Neural crest cell (in vitro differentiated cells): Measurements from ENCODE around the gene FUT9. TPM values are rescaled to one million over a fixed set of nuclear protein-coding genes. Genes with fewer than 3 reads are reported as not detected.
"Not testable (repeated sequence)": the region's sequence is repeated elsewhere in the genome, so short reads cannot be mapped to it uniquely, and the experiment has no call there.

Experiments used
- DNase-seq: peaks from one replicate; pipeline ENCODE4 v3.0.0; 2021; ENCODE audit warnings: low read depth, mixed read lengths, low spot score
- H3K27ac Mint-ChIP-seq: one replicate; pipeline ENCODE4 v1.8.0; 2021; ENCODE audit warnings: mild to moderate bottlenecking, mixed read lengths; ENCODE audit not compliant: unreplicated experiment
- H3K27me3 Mint-ChIP-seq: 2 replicates; pipeline ENCODE4 v1.8.0; 2021; ENCODE audit warnings: low read depth, mild to moderate bottlenecking, mixed read lengths
- H3K36me3 Mint-ChIP-seq: 2 replicates; pipeline ENCODE4 v1.8.0; 2021; ENCODE audit warnings: low read depth, mild to moderate bottlenecking, mixed read lengths
- H3K4me1 Mint-ChIP-seq: 2 replicates; pipeline ENCODE4 v1.8.0; 2021; ENCODE audit warnings: mixed read lengths
- H3K4me3 Mint-ChIP-seq: one replicate; pipeline ENCODE4 v1.8.0; 2021; ENCODE audit warnings: mild to moderate bottlenecking, mixed read lengths
- H3K9me3 Mint-ChIP-seq: 2 replicates; pipeline ENCODE4 v1.8.0; 2021; ENCODE audit warnings: mixed read lengths
- CTCF ChIP-seq: fragments of 200-600 bp; sonication (generic); conservative IDR thresholded peaks from 2 replicates; pipeline ENCODE4 v1.5.0; 2021; ENCODE audit warnings: antibody characterized with exemption, mild to moderate bottlenecking
- total RNA-seq: library from RNA; stranded (reverse); gene quantifications from 2 replicates; pipeline ENCODE4 v1.2.1, GENCODE V29; 2021

FUT9 gene
- total RNA-seq, 1 donor from 2014 or later, result 2.2 TPM

- Mint-ChIP-seq H3K9me3 (no peaks in the 10 kb centered on the region), H3K27me3 (no peaks in the 10 kb centered on the region), H3K4me3 (no peak overlapping the region), H3K27ac (no peak overlapping the region), H3K36me3 (no peaks in the 10 kb centered on the region), H3K4me1 (no peaks in the 10 kb centered on the region)
- no peak for DNase-seq
- no peak for TF ChIP-seq CTCF
Measured at GRCh38 chr6:96249755-96250154, 234.0 kb downstream of the FUT9 start.

GRCh38 chr6:96257751-96258150 lies 242.0 kb downstream of the FUT9 start:
- Mint-ChIP-seq H3K27ac (no peak overlapping the region), H3K27me3 (no peaks in the 10 kb centered on the region), H3K4me1 (no peaks in the 10 kb centered on the region), H3K36me3 (no peaks in the 10 kb centered on the region), H3K9me3 (no peaks in the 10 kb centered on the region), H3K4me3 (no peak overlapping the region)
- TF ChIP-seq CTCF, result no peak
- no peak for DNase-seq

GRCh38 chr6:96260787-96261430 lies 245.1 kb downstream of the FUT9 start:
- H3K4me1 Mint-ChIP-seq, H3K36me3 Mint-ChIP-seq, H3K4me3 Mint-ChIP-seq, H3K27ac Mint-ChIP-seq, H3K27me3 Mint-ChIP-seq, DNase-seq, H3K9me3 Mint-ChIP-seq: not testable (repeated sequence)
